Skeletal muscle tissue (tissue), 4 donors: ENCODE measurements around the gene RUSF1. TPM values are rescaled to one million over a fixed set of nuclear protein-coding genes. Genes with fewer than 3 reads are reported as not detected.
"Not testable (repeated sequence)": the region's sequence is repeated elsewhere in the genome, so short reads cannot be mapped to it uniquely, and the experiment has no call there.

ENCODE experiments used
- H3K27ac ChIP-seq: one replicate; pipeline ENCODE4 v1.7.0; 2013; ENCODE audit warnings: mild to moderate bottlenecking, low read depth, low read length, inconsistent platforms
- H3K27me3 ChIP-seq, 3 donors: one replicate each; pipeline ENCODE4 v1.7.0; 2013; ENCODE audit warnings: low read length in 3 of 3; ENCODE audit not compliant: control insufficient read depth in 3 of 3, insufficient read depth in 3 of 3
- H3K36me3 ChIP-seq, 3 donors: one replicate each; pipeline ENCODE4 v1.7.0; 2013; ENCODE audit warnings: low read length in 3 of 3; ENCODE audit not compliant: control insufficient read depth in 3 of 3, insufficient read depth in 3 of 3
- H3K4me1 ChIP-seq, 3 donors: one replicate each; pipeline ENCODE4 v1.7.0; 2013; ENCODE audit warnings: low read length in 3 of 3, mild to moderate bottlenecking in 3 of 3; ENCODE audit not compliant: control insufficient read depth in 3 of 3, insufficient read depth in 3 of 3
- H3K4me3 ChIP-seq, 3 donors: one replicate each; pipeline ENCODE4 v1.7.0; 2013; ENCODE audit warnings: low read length in 3 of 3
- H3K9ac ChIP-seq, 3 donors: one replicate each; pipeline ENCODE4 v1.7.0; 2013; ENCODE audit warnings: low read length in 3 of 3, mild to moderate bottlenecking in 3 of 3, moderate library complexity in 2 of 3, low read depth in 1 of 3
- H3K9me3 ChIP-seq, 3 donors: one replicate each; pipeline ENCODE4 v1.7.0; 2013; ENCODE audit warnings: low read length in 3 of 3; ENCODE audit not compliant: control insufficient read depth in 3 of 3
- total RNA-seq: library from RNA; depleted of rRNA; stranded (reverse); fragments of >200 nt; gene quantifications from one replicate; pipeline ENCODE4 v1.2.3, GENCODE V29; 2014
- donor health status: Osteomylitis.

The RUSF1 gene
- total RNA-seq, 1 donor from 2014 or later = 30.8 TPM

GRCh38 chr16:31458073-31458843 is 49.9 kb downstream of the RUSF1 start:
- Histone ChIP-seq H3K9me3 (no peaks in the 10 kb centered on the region), H3K27ac (peak overlapping the region; percentile 97), H3K4me1 (peaks cover 49 to 52% (median 50%) of the 10 kb centered on the region in 3 donors), H3K27me3 (no peaks in the 10 kb centered on the region), H3K36me3 (peaks cover 12 to 14% (median 14%) of the 10 kb centered on the region in 3 donors), H3K9ac (peak overlapping the region; percentile 95 to 99 (median 98)), H3K4me3 (peak overlapping the region; percentile 88 to 97 (median 96))

GRCh38 chr16:31456988-31457360 is 51.2 kb downstream of the RUSF1 start:
- peak overlapping the region; percentile 97 for H3K27ac ChIP-seq
- H3K4me1 ChIP-seq = peaks cover 58 to 62% (median 62%) of the 10 kb centered on the region in 3 donors
- H3K9ac ChIP-seq = peak overlapping the region; percentile 95 to 99 (median 98)
- H3K27me3 ChIP-seq = no peaks in the 10 kb centered on the region
- peak overlapping the region; percentile 43 to 97 (median 96) for H3K4me3 ChIP-seq
- H3K9me3 ChIP-seq = no peaks in the 10 kb centered on the region
- H3K36me3 ChIP-seq = peaks cover 3 to 8% (median 6%) of the 10 kb centered on the region in 3 donors

GRCh38 chr16:31455601-31456314 is 52.4 kb downstream of the RUSF1 start:
- H3K27me3 ChIP-seq = no peaks in the 10 kb centered on the region
- H3K4me1 ChIP-seq = peaks cover 63 to 70% (median 66%) of the 10 kb centered on the region in 3 donors
- peak overlapping the region in 2 of 3 donors; percentile 22 to 35 for H3K4me3 ChIP-seq
- no peak overlapping the region for H3K27ac ChIP-seq
- H3K36me3 ChIP-seq = peaks cover 0 to 4% (median 3%) of the 10 kb centered on the region in 3 donors
- no peaks in the 10 kb centered on the region for H3K9me3 ChIP-seq
- H3K9ac ChIP-seq = peak overlapping the region in 2 of 3 donors; percentile 40 to 50

DNA sequence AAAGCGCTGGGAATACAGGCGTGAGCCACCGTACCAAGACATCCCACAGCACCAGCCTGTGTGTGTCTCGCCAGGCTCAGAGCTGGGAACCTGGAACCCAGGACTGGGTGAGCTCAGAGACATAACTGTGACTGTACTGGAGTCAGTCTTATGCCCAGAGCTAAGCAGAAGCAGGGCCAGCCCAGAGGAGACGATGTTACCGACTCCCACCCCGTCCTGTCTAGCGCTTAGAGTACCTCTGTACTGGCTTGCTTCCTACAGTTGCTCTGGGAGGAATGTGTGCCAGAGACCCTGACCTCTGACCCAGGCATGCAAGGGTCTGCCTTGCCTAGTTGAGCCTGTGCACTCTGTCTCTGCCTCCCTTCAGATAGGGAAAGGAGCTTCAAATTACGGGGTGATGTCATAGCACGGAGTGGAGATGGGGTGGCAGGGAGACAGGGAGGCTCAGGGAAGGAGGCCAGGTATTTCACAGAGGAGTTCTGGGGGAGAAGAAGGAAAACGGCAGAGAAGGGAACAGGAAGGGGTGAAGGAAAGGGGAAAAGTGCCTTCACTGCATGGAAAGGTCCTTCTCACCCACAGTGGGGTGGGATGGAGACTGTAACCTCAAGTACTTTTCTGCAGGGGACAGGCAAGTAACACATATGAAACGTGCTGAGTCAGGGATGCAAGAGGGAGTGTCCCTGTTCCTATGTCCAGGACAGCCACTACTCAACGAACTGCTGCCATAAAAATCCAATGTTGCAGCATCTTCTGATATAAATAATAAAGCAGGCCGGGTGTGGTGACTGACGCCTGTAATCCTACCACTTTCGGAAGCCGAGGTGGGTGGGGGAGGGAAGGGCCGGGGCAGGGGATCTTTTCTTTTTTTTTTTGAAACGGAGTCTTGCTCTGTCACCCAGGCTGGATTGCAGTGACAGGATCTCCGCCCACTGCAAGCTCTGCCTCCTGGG is 54.7 kb downstream of the RUSF1 start:
- Histone ChIP-seq H3K27ac (peak overlapping the region; percentile 85), H3K27me3 (no peaks in the 10 kb centered on the region), H3K36me3 (peaks cover 0 to 4% (median 3%) of the 10 kb centered on the region in 3 donors), H3K9ac (peak overlapping the region; percentile 62 to 70 (median 63)), H3K4me3 (peak overlapping the region; percentile 49 to 68 (median 68)), H3K9me3 (no peaks in the 10 kb centered on the region), H3K4me1 (peaks cover 55 to 61% (median 57%) of the 10 kb centered on the region in 3 donors)

GRCh38 chr16:31452631-31453106 is 55.5 kb downstream of the RUSF1 start:
- Histone ChIP-seq H3K27me3 (no peaks in the 10 kb centered on the region), H3K4me3 (no peak overlapping the region), H3K4me1 (peaks cover 47 to 52% (median 50%) of the 10 kb centered on the region in 3 donors), H3K9ac (peak overlapping the region in 2 of 3 donors; percentile 36 to 44), H3K36me3 (peaks cover 0 to 4% (median 0%) of the 10 kb centered on the region in 3 donors), H3K27ac (peak overlapping the region; percentile 85), H3K9me3 (no peaks in the 10 kb centered on the region)

DNA sequence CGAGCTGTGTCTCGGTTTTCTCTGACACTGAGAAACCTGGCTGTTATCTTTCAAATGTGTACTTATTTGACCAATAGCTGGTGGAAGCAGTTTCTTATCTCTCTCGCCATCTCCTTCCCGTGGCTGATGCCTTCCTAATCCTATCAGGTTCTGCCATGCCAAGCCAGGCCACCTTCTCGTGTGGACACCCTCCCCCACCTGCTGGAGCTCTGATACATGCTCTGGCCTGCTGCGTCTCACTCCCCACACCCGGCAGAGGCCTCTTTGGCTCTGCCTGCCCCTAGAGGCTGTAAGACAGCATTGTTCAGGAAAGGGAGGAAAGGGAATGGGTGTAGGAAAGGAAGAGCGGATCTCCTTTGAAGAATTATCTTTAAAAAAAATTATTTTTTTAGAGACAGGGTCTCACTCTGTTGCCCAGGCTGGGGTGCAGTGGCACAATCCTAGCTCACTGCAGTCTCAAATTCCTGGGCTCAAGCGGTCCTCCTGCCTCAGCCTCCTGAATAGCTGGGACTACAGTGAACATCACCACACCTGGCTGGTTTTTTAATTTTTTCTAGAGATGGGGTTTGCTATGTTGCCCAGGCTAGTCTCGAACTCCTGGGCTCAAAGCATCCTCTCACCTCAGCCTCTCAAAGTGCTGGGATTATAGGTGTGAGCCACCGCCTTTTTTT is 56.4 kb downstream of the RUSF1 start:
- peak overlapping the region in 2 of 3 donors; percentile 36 to 42 for H3K9ac ChIP-seq
- H3K27me3 ChIP-seq = no peaks in the 10 kb centered on the region
- peak overlapping the region; percentile 85 for H3K27ac ChIP-seq
- H3K36me3 ChIP-seq = peaks cover 0 to 4% (median 0%) of the 10 kb centered on the region in 3 donors
- no peaks in the 10 kb centered on the region for H3K9me3 ChIP-seq
- H3K4me3 ChIP-seq = no peak overlapping the region
- peaks cover 39 to 44% (median 41%) of the 10 kb centered on the region in 3 donors for H3K4me1 ChIP-seq

- peak overlapping the region in 2 of 3 donors; percentile 17 to 42 for H3K9ac ChIP-seq
These were observed 57.0 kb downstream of the RUSF1 start for GRCh38 chr16:31451201-31451600.

GRCh38 chr16:31445931-31446330 is 62.3 kb downstream of the RUSF1 start:
- H3K36me3 ChIP-seq, H3K27ac ChIP-seq, H3K27me3 ChIP-seq, H3K9ac ChIP-seq, H3K9me3 ChIP-seq, H3K4me3 ChIP-seq: not testable (repeated sequence)
- peaks cover 3 to 14% (median 11%) of the 10 kb centered on the region in 3 donors for H3K4me1 ChIP-seq

More at GRCh38 chr16:31451201-31451600, 57.0 kb downstream of the RUSF1 start:
- H3K4me1 ChIP-seq = peaks cover 34 to 39% (median 36%) of the 10 kb centered on the region in 3 donors
- no peak overlapping the region for H3K27ac ChIP-seq
- H3K36me3 ChIP-seq = peaks cover 0 to 4% (median 0%) of the 10 kb centered on the region in 3 donors
- no peak overlapping the region for H3K4me3 ChIP-seq
- H3K27me3 ChIP-seq = no peaks in the 10 kb centered on the region
- H3K9me3 ChIP-seq = no peaks in the 10 kb centered on the region

GRCh38 chr16:31441956-31442355 is 66.2 kb downstream of the RUSF1 start:
- H3K9me3 ChIP-seq = no peaks in the 10 kb centered on the region
- H3K27me3 ChIP-seq = no peaks in the 10 kb centered on the region
- peak overlapping the region; percentile 94 for H3K27ac ChIP-seq
- peak overlapping the region in 2 of 3 donors; percentile 89 for H3K4me3 ChIP-seq
- H3K4me1 ChIP-seq = peaks cover 7 to 21% (median 21%) of the 10 kb centered on the region in 3 donors
- no peaks in the 10 kb centered on the region for H3K36me3 ChIP-seq
- peak overlapping the region in 2 of 3 donors; percentile 89 to 90 for H3K9ac ChIP-seq
